ENCODE measurements around the gene LRFN5.
"Not testable (repeated sequence)": the region's sequence is repeated elsewhere in the genome, so short reads cannot be mapped to it uniquely, and the experiment has no call there.

Gene LRFN5

GRCh38 chr14:41899416-41899815 lies 292.7 kb downstream of the LRFN5 start:
- DNase-seq (ENCODE audit: low read depth) = peak; percentile 71
- no peak overlapping the region for H3K4me3 ChIP-seq (ENCODE audit: low read depth, low read length)
- TF ChIP-seq, protein P1, sequence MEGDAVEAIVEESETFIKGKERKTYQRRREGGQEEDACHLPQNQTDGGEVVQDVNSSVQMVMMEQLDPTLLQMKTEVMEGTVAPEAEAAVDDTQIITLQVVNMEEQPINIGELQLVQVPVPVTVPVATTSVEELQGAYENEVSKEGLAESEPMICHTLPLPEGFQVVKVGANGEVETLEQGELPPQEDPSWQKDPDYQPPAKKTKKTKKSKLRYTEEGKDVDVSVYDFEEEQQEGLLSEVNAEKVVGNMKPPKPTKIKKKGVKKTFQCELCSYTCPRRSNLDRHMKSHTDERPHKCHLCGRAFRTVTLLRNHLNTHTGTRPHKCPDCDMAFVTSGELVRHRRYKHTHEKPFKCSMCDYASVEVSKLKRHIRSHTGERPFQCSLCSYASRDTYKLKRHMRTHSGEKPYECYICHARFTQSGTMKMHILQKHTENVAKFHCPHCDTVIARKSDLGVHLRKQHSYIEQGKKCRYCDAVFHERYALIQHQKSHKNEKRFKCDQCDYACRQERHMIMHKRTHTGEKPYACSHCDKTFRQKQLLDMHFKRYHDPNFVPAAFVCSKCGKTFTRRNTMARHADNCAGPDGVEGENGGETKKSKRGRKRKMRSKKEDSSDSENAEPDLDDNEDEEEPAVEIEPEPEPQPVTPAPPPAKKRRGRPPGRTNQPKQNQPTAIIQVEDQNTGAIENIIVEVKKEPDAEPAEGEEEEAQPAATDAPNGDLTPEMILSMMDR (conservative IDR thresholded peaks at IDR 0.05; ENCODE audit: low read depth, low read length) = no peak

DNA sequence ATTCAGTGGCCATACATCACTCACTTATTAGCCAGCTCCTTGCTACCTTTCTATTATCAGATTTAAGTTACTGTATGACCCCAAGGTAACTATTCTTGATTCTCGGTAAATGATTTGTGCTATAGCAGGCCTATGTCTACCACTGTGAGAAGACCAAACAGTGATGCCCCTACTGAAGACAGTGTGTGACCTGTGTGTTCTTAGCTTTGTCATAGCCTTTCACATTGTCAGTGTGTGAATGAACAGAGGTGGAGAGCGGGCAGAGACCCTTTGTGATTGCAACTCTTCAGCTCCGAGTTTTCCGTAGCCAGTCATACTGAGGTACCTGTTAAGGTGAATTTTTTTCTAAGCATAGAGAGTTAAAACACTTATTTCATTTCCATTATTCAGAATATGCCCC lies 294.0 kb downstream of the LRFN5 start:
- DNase-seq (ENCODE audit: low read depth) = no peak
- TF ChIP-seq, protein P1 (conservative IDR thresholded peaks at IDR 0.05; ENCODE audit: low read depth, low read length) = no peak

DNA sequence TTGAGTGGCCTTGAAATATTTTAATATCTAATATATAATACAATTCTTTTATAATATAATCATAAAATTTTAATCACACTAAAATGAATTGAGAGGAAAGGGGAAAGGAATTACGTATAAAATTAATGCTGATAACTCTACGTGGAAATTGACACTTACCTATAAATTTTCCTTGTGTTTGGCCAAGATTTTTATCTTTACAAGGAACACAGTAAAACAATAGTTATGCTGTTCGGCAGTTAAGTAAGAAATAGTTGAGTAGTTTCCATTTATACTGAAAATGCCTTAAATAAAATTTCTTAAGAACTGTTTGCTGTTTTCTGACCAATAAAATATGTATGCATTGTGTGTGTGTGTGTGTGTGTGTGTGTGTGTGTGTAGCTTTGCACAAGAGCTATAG lies 294.4 kb downstream of the LRFN5 start:
- TF ChIP-seq, protein P1 (conservative IDR thresholded peaks at IDR 0.05; ENCODE audit: low read depth, low read length) = no peak
- no peak for DNase-seq (ENCODE audit: low read depth)
- H3K4me3 ChIP-seq (ENCODE audit: low read depth, low read length) = no peak overlapping the region

More for the DNA sequence above, 294.0 kb downstream of the LRFN5 start:
- no peak overlapping the region for H3K4me3 ChIP-seq (ENCODE audit: low read depth, low read length)

GRCh38 chr14:41905394-41905964 lies 298.8 kb downstream of the LRFN5 start:
- H3K4me3 ChIP-seq (ENCODE audit: low read depth, low read length) = no peak overlapping the region
- TF ChIP-seq, protein P1 (conservative IDR thresholded peaks at IDR 0.05; ENCODE audit: low read depth, low read length) = no peak
- DNase-seq (ENCODE audit: low read depth) = no peak

DNA sequence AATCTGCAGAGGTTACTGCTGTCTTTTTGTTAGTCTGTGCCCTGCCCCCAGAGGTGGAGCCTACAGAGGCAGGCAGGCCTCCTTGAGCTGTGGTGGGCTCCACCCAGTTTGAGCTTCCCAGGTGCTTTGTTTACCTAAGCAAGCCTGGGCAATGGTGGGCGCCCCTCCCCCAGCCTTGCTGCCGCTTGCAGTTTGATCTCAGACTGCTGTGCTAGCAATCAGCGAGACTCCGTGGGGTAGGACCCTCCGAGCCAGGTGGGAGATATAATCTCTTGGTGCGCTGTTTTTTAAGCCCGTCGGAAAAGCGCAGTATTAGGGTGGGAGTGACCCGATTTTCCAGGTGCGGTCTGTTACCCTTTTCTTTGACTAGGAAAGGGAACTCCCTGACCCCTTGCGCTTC lies 304.5 kb downstream of the LRFN5 start:
- not testable (repeated sequence) for DNase-seq (ENCODE audit: low read depth); H3K4me3 ChIP-seq (ENCODE audit: low read depth, low read length)

- TF ChIP-seq, protein P1 (conservative IDR thresholded peaks at IDR 0.05; ENCODE audit: low read depth, low read length) = no peak
- no peak overlapping the region for H3K4me3 ChIP-seq (ENCODE audit: low read depth, low read length)
- DNase-seq (ENCODE audit: low read depth) = no peak
Observed at GRCh38 chr14:41913398-41913797, 306.7 kb downstream of the LRFN5 start.

- no peak for DNase-seq (ENCODE audit: low read depth)
- no peak overlapping the region for H3K4me3 ChIP-seq (ENCODE audit: low read depth, low read length)
- TF ChIP-seq, protein P1 (conservative IDR thresholded peaks at IDR 0.05; ENCODE audit: low read depth, low read length) = no peak
Observed at GRCh38 chr14:41915732-41916131, 309.1 kb downstream of the LRFN5 start.
